Brain microvascular endothelial cell (primary cell): ENCODE measurements around the gene ALX3.

Source experiments
- DNase-seq: peaks from one replicate; pipeline ENCODE4 v3.0.0-alpha.2; 2020
- H3K27ac ChIP-seq: fragments of 250-450 bp; sonication (Bioruptor Pico); 2 replicates; pipeline ENCODE4 v1.5.1; 2020; ENCODE audit warnings: mild to moderate bottlenecking, moderate library complexity
- H3K27me3 ChIP-seq: fragments of 250-450 bp; sonication (Bioruptor Pico); replicated peaks from 2 replicates; pipeline ENCODE4 v1.5.1; 2020; ENCODE audit warnings: mild to moderate bottlenecking
- H3K36me3 ChIP-seq: fragments of 250-450 bp; sonication (Bioruptor Pico); replicated peaks from 2 replicates; pipeline ENCODE4 v1.5.1; 2020; ENCODE audit warnings: mild to moderate bottlenecking
- H3K4me3 ChIP-seq: 2 replicates; pipeline ENCODE4 v1.5.1; 2011; ENCODE audit warnings: low read depth, mild to moderate bottlenecking, control low read depth, low read length, moderate library complexity
- CTCF ChIP-seq: IDR thresholded peaks from 2 replicates; pipeline ENCODE4 v1.5.1; 2011; ENCODE audit warnings: low read depth, mild to moderate bottlenecking, moderate library complexity, low read length, control low read depth, inconsistent platforms; ENCODE audit errors: missing control alignments
- in situ Hi-C: cut with HindIII; loops from 2 replicates; pipeline ENCODE4 v1.10.0; 2017; ENCODE audit warnings: low sequenced_read_pairs, low pct_ligation_motif_present

The ALX3 gene

GRCh38 chr1:110056776-110057175 is 13.7 kb downstream of the ALX3 start:
- TF ChIP-seq CTCF = no peak
- H3K36me3 ChIP-seq = peaks cover 52% of the 10 kb centered on the region
- in situ Hi-C loops = no loop called here

GRCh38 chr1:110056285-110056683 is 14.2 kb downstream of the ALX3 start:
- DNase-seq = no peak
- TF ChIP-seq CTCF = no peak

More at GRCh38 chr1:110056776-110057175, 13.7 kb downstream of the ALX3 start:
- H3K27ac ChIP-seq = peak overlapping the region; percentile 11
- peak; percentile 45 for DNase-seq
- H3K27me3 ChIP-seq = no peaks in the 10 kb centered on the region
- H3K4me3 ChIP-seq = no peak overlapping the region

GRCh38 chr1:110055493-110056284 is 14.8 kb downstream of the ALX3 start:
- no peak for TF ChIP-seq CTCF
- Histone ChIP-seq H3K27me3 (no peaks in the 10 kb centered on the region), H3K4me3 (no peak overlapping the region), H3K36me3 (peaks cover 62% of the 10 kb centered on the region), H3K27ac (peak overlapping the region; percentile 27)
- in situ Hi-C loops = no loop called here
- peak; percentile 67 for DNase-seq

More at GRCh38 chr1:110056285-110056683, 14.2 kb downstream of the ALX3 start:
- Histone ChIP-seq H3K27ac (peak overlapping the region; percentile 27), H3K4me3 (no peak overlapping the region), H3K27me3 (no peaks in the 10 kb centered on the region), H3K36me3 (peaks cover 56% of the 10 kb centered on the region)
- in situ Hi-C loops = no loop called here

GRCh38 chr1:110053552-110054428 is 16.7 kb downstream of the ALX3 start:
- peaks cover 77% of the 10 kb centered on the region for H3K36me3 ChIP-seq
- no peaks in the 10 kb centered on the region for H3K27me3 ChIP-seq
- in situ Hi-C loops = no loop called here
- H3K27ac ChIP-seq = no peak overlapping the region
- H3K4me3 ChIP-seq = no peak overlapping the region
- DNase-seq = peak; percentile 47
- TF ChIP-seq CTCF = peak; percentile 98

- Histone ChIP-seq H3K36me3 (peaks cover 86% of the 10 kb centered on the region), H3K27ac (peak overlapping the region; percentile 21), H3K4me3 (no peak overlapping the region), H3K27me3 (no peaks in the 10 kb centered on the region)
- no peak for DNase-seq
- in situ Hi-C loops = no loop called here
- no peak for TF ChIP-seq CTCF
These were observed 19.2 kb downstream of the ALX3 start for GRCh38 chr1:110051262-110051648.
